ENCODE results near the gene PRR36. TPM values are rescaled to one million over a fixed set of nuclear protein-coding genes. Genes with fewer than 3 reads are reported as not detected.
A peak's percentile ranks its signal among the peaks of the same experiment; 100 is the strongest.
"Not testable (repeated sequence)": the region's sequence is repeated elsewhere in the genome, so short reads cannot be mapped to it uniquely, and the experiment has no call there.

Gene PRR36
- polyA plus RNA-seq, 3 donors: 5.6 to 9.4 (median 8.1) TPM

DNA sequence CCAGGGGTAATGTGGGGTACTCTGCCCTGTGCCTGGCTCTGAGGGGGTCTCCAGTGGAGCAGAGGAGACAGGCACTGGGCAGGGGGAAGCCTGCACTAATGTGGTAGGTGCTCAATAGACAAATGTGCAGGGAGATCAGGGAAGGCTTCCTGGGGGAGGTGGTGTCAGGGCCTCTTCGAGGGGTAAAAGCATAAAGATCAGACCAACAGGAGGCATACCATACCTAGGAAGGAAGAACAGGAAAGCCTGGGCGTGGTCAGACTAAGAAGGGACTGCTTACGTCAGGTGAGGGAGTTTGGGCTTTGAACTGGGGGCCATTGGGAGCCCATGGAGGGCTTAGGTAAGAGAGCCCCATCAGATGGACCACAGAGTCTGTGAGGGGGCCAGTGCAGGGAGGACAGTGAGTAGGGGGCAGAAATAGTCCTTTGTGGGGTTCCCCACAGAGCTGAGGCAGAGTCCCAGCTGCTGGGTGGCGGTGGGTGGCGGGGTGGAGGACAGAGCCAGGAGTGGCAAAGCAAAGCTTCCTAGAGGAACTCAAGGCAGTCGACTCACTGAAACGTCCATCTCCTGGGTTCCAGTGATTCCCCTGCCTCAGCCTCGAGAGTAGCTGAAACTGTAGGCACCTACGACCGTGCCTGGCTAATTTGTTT, 8.8 kb downstream of the PRR36 start:
- DNase-seq (ENCODE audit: extremely low read depth in 1 of 11, low read depth in 9 of 11, low spot score in 4 of 11): no peak

- no peak for DNase-seq (ENCODE audit: extremely low read depth in 1 of 11, low read depth in 9 of 11, low spot score in 4 of 11)
Observed at GRCh38 chr19:7864690-7865074, 9.5 kb downstream of the PRR36 start.

DNA sequence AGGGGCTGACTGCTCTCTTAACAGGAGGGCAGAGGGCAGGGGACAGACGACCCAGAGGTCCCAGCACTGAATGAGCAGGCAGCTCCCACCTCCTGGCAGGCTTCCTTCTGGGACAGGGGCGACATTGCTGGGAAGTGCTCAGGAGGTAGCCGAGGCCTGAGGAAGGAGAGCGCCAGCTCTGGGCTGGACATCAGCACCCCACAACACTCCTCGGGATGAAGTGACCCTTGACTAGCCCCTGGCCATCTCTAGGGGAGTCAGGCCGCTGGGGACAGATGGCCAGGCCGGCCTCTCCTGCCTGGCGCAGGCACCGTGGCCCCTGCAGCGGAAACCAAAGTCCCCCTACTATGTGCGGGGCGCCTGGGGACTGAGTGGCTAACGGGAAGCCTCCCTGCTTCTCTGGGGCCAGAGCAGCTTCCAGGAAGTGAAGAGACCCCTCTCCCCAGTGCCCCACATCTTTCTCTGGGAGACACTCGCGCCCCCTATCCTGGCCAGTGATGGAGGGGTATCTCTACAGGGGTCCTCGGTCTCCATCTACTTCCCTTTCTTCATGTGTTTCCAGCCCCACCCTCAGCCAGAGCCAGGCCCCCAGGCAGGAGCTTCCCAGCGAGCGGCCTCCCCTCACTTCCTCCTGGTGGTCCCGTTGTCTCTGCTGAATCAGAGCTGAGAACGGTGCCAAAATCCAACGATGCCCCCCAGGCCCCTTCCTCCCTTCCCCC, 10.1 kb downstream of the PRR36 start:
- no peak for DNase-seq (ENCODE audit: extremely low read depth in 1 of 11, low read depth in 9 of 11, low spot score in 4 of 11)

DNA sequence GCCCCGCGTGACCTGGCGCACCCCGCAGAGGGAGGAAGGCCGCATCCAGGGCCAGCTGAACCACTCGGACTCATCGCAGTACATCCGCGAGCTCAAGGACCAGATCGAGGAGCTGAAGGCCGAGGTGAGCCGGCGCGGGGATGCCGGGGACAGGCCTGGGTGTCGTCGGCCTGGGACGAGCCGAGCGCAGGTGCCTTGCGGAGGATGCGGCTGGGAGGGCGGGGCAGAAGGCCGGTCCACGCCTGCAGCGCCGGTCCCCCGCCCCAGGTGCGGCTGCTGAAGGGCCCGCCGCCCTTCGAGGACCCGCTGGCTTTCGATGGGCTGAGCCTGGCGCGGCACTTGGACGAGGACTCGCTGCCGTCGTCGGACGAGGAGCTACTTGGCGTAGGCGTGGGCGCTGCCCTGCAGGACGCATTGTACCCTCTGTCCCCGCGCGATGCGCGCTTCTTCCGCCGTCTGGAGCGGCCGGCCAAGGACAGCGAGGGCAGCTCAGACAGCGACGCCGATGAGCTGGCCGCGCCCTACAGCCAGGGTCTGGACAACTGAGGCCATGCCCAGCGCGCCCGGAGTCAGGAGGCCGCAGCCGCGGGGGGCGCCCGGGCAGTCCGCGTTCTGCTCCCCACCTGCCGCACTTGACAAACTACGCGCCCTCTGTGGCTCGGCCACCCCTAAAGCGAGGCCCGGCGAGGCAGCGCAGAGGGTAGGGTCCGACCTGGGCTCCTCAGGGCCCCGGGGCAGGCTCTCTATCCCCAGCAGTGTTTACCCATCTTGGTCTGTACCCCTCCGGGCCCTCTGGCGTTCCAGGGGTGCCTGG, 10.8 kb downstream of the PRR36 start:
- no peak for DNase-seq (ENCODE audit: extremely low read depth in 1 of 11, low read depth in 9 of 11, low spot score in 4 of 11)

DNA sequence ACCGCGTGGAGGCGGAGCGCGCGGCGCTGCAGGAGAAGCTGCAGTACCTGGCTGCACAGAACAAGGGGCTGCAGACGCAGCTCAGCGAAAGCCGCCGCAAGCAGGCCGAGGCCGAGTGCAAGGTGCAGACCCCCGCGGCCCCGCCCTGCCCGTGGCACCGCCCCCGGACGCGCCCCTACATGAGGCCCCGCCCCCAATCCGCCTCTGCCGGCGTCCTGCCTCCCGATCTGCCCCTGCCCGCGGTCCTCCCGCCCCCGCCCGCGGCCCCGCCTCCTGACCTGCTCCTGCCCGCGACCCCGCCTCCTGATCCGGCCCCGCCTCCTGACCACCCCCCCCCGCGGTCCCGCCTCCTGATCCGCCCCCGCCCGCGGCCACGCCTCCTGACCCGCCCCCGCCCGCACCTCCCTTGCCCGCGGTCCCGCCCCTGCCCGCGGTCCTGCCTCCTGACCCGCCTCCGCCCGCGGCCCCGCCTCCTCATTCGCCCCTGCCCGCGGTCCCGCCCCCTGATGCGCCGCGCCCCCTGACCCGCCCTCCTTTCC, 11.7 kb downstream of the PRR36 start:
- DNase-seq (ENCODE audit: extremely low read depth in 1 of 11, low read depth in 9 of 11, low spot score in 4 of 11): peak in 3 of 11 donors; percentile 57 to 75 (median 68)

DNA sequence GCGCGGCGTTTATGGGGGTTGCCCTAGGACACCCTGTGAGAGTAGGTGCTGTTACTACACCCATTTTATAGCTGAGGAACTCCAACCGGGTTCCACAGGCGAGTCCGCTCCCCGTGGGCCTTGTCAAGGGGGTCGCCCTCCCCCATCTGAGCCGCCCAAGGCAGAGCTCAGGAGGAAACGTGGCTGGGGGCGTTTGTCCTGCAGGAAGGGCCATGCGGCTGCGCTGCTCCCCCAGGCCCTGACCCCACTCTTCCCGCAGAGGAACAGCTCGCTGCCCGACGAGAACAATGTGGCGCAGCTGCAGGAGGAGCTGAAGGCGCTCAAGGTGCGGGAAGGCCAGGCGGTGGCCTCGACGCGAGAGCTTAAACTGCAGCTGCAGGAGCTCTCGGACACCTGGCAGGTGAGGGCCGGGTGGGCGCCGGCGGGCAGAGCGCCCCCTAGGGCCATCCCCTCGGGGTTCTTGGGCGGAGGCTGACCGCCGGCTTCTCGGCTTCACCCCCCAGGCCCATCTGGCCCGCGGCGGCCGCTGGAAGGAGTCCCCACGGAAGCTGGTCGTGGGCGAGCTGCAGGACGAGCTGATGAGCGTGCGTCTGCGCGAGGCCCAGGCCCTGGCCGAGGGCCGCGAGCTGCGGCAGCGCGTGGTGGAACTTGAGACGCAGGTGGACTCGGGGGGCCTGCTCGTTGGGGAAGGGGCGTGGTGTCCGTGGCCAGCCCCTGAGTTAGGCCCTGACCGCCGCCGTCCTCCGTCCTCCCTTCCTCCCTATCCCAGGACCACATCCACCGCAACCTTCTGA, 12.4 kb downstream of the PRR36 start:
- DNase-seq (ENCODE audit: extremely low read depth in 1 of 11, low read depth in 9 of 11, low spot score in 4 of 11): no peak

DNA sequence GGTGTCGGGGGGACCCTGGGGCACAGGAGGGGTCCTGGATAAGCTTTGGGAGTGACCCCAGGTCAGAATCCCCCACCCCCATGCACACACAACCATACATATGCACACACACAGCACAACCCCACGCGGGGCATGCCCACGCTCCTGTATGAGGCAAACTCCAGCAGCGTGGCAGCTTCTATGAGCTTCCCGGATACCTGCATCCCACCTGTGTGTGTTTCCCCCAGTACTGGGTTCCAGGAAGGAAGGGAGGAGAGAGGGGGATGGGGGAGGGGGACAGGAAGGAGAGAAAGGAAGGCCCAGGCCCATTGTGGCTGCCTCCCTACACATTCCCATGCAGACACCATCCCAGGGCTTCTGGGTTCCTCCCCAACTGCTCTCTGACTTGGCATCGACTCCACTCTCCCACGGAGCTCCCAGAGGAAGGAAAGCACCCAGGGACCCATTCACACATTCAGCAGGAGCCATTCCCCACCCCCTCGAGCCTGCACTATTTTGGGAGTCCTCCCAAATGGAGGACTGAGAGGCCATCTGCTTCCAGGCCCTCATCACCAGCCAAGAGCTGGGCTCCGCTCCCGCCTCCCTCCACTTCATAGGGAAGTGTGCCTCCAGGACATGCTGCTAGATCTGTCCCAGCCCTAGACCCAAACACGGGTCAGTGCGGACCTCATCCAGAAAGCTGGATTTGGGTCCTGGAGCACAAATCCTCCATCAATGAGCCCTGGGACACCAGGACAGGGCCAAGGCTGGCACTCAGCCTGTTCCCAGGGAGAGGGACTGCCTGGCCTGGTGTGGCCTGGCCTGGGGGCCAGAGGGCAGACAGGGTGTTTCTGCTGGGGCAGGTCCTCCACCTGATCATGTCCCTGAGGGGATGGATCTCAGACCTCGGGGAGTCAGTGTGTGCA, 13.2 kb downstream of the PRR36 start:
- no peak for DNase-seq (ENCODE audit: extremely low read depth in 1 of 11, low read depth in 9 of 11, low spot score in 4 of 11)

DNA sequence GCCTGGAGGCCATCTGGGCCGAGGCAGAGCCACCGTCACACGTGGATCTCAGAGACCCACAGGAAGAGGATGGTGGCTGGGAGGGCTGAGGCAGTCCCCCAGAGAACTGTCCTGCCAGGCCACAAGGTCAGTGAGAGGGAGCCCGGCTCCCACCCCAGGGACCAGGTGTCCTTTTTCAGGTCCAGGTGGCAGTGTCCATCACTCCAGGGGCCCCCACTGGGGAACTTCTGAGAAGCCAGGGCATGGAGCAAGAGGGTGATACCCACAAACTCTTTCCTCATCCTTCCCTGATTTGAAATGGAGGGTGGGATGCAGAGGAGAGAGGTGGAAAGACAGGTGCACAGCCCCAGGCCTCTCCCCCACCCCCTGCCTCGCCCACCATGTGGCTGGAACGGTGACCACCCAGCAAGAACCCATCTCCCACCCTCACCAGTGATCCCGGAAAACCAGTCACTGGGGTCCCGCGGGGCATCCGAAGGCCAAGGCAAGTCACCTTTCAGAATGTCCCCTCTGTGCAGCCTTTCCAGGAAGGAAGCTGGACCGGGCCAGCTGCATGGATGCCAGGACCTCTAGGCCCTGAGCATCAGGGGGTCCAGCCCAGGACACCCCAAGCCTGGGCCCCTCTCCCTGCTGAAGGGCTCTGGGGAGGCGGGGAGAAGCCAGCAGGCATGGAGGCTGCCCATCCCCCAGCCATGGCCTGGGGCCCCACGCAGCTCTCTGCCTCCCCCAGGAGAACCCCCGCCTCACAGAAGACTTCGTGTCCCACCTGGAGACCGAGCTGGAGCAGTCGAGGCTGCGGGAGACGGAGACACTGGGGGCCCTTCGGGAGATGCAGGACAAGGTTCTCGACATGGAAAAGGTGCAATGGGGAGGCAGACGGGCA, 14.1 kb downstream of the PRR36 start:
- no peak for DNase-seq (ENCODE audit: extremely low read depth in 1 of 11, low read depth in 9 of 11, low spot score in 4 of 11)

- DNase-seq (ENCODE audit: extremely low read depth in 1 of 11, low read depth in 9 of 11, low spot score in 4 of 11): not testable (repeated sequence)
Observed at GRCh38 chr19:7859087-7859486, 15.1 kb downstream of the PRR36 start.

- no peak for DNase-seq (ENCODE audit: extremely low read depth in 1 of 11, low read depth in 9 of 11, low spot score in 4 of 11)
Observed at GRCh38 chr19:7858109-7858770, 15.9 kb downstream of the PRR36 start.

DNA sequence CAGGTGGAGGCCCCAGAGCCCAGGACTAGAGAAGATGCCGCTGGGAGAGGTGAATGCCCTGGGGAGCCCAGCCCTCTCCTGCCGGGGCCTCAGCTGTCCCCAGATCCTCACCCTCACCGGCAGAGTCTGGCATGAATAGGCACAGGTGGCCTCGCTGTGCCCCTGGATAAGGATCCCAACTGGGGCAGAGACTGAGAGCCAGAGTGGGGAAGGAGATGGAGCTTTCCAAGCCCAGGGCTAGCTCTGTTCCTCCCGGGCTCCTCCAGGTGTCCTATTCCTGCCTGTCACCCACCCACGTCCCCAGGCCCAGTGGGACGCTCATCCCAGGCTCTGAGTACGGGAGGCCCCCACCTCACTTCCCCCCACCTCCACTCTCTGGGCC, 16.5 kb downstream of the PRR36 start:
- DNase-seq (ENCODE audit: extremely low read depth in 1 of 11, low read depth in 9 of 11, low spot score in 4 of 11): no peak

GRCh38 chr19:7856679-7857663, 17.2 kb downstream of the PRR36 start:
- no peak for DNase-seq (ENCODE audit: extremely low read depth in 1 of 11, low read depth in 9 of 11, low spot score in 4 of 11)

GRCh38 chr19:7856109-7856591, 18.0 kb downstream of the PRR36 start:
- no peak for DNase-seq (ENCODE audit: extremely low read depth in 1 of 11, low read depth in 9 of 11, low spot score in 4 of 11)

DNA sequence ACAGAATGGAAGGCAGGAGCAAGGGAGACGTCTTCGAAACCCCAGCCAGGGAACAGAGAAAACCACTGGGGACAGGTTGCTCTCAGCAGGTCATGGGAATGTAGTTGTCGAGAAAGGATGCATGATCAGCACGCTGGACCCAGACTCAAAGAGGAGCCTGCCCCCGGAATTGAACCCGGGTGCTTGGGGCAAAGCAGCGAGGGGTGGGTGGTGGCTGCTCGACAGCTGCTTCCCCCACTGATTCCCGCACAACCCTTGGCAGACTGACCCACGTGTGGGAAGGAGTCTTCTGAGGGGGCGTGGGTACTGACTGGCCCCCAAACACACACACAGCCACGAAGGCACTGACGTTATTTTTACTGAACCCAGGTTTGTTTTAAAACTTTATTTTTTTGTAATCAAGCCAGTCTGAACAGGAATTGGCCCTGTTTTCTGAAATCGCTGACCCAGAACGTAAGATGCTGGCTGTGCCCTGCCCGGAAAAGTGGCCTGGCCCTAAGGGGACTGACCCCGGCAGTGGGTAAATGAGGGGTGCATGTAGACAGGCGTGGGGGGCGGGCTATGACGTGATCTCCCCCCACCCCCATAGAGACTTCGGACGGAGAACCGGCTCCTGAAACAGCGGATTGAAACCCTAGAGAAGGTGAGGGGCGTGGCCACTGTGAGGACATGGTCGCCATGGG, 18.6 kb downstream of the PRR36 start:
- no peak for DNase-seq (ENCODE audit: extremely low read depth in 1 of 11, low read depth in 9 of 11, low spot score in 4 of 11)

GRCh38 chr19:7853770-7854128, 20.4 kb downstream of the PRR36 start:
- no peak for DNase-seq (ENCODE audit: extremely low read depth in 1 of 11, low read depth in 9 of 11, low spot score in 4 of 11)
